Neural crest cell (in vitro differentiated cells): ENCODE data around the gene ANKRD66. TPM values are rescaled to one million over a fixed set of nuclear protein-coding genes. Genes with fewer than 3 reads are reported as not detected.

Experiments
- DNase-seq: peaks from one replicate; pipeline ENCODE4 v3.0.0; 2021; ENCODE audit warnings: low read depth, mixed read lengths, low spot score
- H3K27ac Mint-ChIP-seq: one replicate; pipeline ENCODE4 v1.8.0; 2021; ENCODE audit warnings: mild to moderate bottlenecking, mixed read lengths; ENCODE audit not compliant: unreplicated experiment
- H3K27me3 Mint-ChIP-seq: 2 replicates; pipeline ENCODE4 v1.8.0; 2021; ENCODE audit warnings: low read depth, mild to moderate bottlenecking, mixed read lengths
- H3K36me3 Mint-ChIP-seq: 2 replicates; pipeline ENCODE4 v1.8.0; 2021; ENCODE audit warnings: low read depth, mild to moderate bottlenecking, mixed read lengths
- H3K4me1 Mint-ChIP-seq: 2 replicates; pipeline ENCODE4 v1.8.0; 2021; ENCODE audit warnings: mixed read lengths
- H3K4me3 Mint-ChIP-seq: one replicate; pipeline ENCODE4 v1.8.0; 2021; ENCODE audit warnings: mild to moderate bottlenecking, mixed read lengths
- H3K9me3 Mint-ChIP-seq: 2 replicates; pipeline ENCODE4 v1.8.0; 2021; ENCODE audit warnings: mixed read lengths
- CTCF ChIP-seq: fragments of 200-600 bp; sonication (generic); conservative IDR thresholded peaks from 2 replicates; pipeline ENCODE4 v1.5.0; 2021; ENCODE audit warnings: antibody characterized with exemption, mild to moderate bottlenecking
- total RNA-seq: library from RNA; stranded (reverse); gene quantifications from 2 replicates; pipeline ENCODE4 v1.2.1, GENCODE V29; 2021

ANKRD66 gene
- total RNA-seq, 1 donor from 2014 or later, result not detected

GRCh38 chr6:46788791-46789190 lies 42.1 kb downstream of the ANKRD66 start:
- H3K9me3 Mint-ChIP-seq, result no peaks in the 10 kb centered on the region
- H3K36me3 Mint-ChIP-seq, result no peaks in the 10 kb centered on the region
- no peaks in the 10 kb centered on the region for H3K4me1 Mint-ChIP-seq
- TF ChIP-seq CTCF, result no peak
- DNase-seq, result no peak
- H3K27ac Mint-ChIP-seq, result no peak overlapping the region
- H3K27me3 Mint-ChIP-seq, result no peaks in the 10 kb centered on the region
- no peak overlapping the region for H3K4me3 Mint-ChIP-seq

GRCh38 chr6:46789434-46790354 lies 43.0 kb downstream of the ANKRD66 start:
- Mint-ChIP-seq H3K27me3 (no peaks in the 10 kb centered on the region), H3K4me3 (no peak overlapping the region), H3K4me1 (no peaks in the 10 kb centered on the region), H3K36me3 (no peaks in the 10 kb centered on the region), H3K27ac (no peak overlapping the region), H3K9me3 (no peaks in the 10 kb centered on the region)
- DNase-seq, result no peak
- TF ChIP-seq CTCF, result no peak

GRCh38 chr6:46790355-46790874 lies 43.7 kb downstream of the ANKRD66 start:
- DNase-seq, result no peak
- Mint-ChIP-seq H3K4me1 (no peaks in the 10 kb centered on the region), H3K4me3 (no peak overlapping the region), H3K9me3 (no peaks in the 10 kb centered on the region), H3K27me3 (no peaks in the 10 kb centered on the region), H3K36me3 (no peaks in the 10 kb centered on the region), H3K27ac (no peak overlapping the region)
- TF ChIP-seq CTCF, result no peak

GRCh38 chr6:46792635-46793034 lies 45.9 kb downstream of the ANKRD66 start:
- H3K4me3 Mint-ChIP-seq, result no peak overlapping the region
- DNase-seq, result no peak
- TF ChIP-seq CTCF, result no peak
- no peaks in the 10 kb centered on the region for H3K27me3 Mint-ChIP-seq
- no peaks in the 10 kb centered on the region for H3K36me3 Mint-ChIP-seq
- H3K4me1 Mint-ChIP-seq, result no peaks in the 10 kb centered on the region
- no peak overlapping the region for H3K27ac Mint-ChIP-seq
- peaks cover 4% of the 10 kb centered on the region for H3K9me3 Mint-ChIP-seq

GRCh38 chr6:46793138-46793537 lies 46.4 kb downstream of the ANKRD66 start, which contains the start of gene MEP1A:
Gene MEP1A (plus strand): TSS chr6:46793389. CDS start chr6:46793399, 10 bp downstream.
- Mint-ChIP-seq H3K4me1 (no peaks in the 10 kb centered on the region), H3K27me3 (no peaks in the 10 kb centered on the region), H3K9me3 (peaks cover 4% of the 10 kb centered on the region), H3K4me3 (no peak within 1 kb of the TSS), H3K27ac (no peak within 1 kb of the TSS), H3K36me3 (no peaks in the 10 kb centered on the region)
- DNase-seq, result no peak
- TF ChIP-seq CTCF, result no peak
